ENCODE results near the gene PPP1R13B.

DNA sequence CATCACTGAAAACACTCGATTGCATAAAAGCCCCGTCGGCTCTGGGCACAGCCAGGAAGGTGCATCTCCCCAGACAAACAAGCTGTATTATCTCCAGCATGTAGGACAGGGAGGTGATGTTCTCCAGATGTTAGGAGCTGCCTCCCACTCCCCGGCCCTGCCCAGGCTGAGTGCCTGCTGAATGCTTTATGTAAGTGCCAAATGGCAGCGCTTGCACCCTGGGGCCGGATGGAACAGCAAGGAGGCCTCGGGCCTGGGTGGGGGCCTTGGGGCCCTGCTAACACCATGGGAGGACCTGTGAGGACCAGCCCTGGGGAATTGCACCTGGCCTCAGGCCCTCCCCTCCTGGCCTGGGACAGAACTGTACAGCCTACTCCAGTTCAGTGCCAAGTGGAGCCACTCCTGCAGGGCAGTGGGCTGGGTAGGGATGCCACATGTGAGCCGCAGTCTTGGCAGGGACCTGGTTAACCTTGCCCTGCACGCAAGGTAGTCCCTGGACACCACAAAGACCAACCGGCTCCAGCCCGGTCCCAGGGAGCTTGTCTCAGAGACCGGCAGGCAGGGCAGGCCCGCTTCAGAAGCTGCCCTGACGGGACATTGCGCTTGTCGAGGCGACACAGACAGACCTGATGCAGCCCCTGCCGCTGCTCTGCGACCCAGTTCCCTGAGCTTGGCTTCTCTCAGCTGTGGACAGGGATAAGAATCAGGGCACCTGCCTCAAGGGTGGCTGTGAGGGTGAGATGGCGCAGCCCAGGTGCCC is 35.3 kb upstream of the PPP1R13B start:
- TF ChIP-seq YY1 (IDR thresholded peaks at IDR 0.05; ENCODE audit: insufficient read depth, insufficient read length) (no peak), ZNF274 (IDR thresholded peaks at IDR 0.05; ENCODE audit: low read depth, low read length) (no peak)
